A673 (cell line): ENCODE measurements around the gene ABCB9.

Experiments used
- CTCF ChIP-seq: fragments of 300-800, 200-600 bp; sonication (generic); conservative IDR thresholded peaks from 2 replicates; pipeline ENCODE4 v1.5.1; 2017; ENCODE audit warnings: low read depth, mild to moderate bottlenecking, antibody characterized with exemption, low read length, moderate library complexity, mixed read lengths
- EZH2 ChIP-seq: fragments of 200-600 bp; sonication (generic); IDR thresholded peaks from 2 replicates; pipeline ENCODE4 v1.6.1; 2017; ENCODE audit warnings: borderline replicate concordance, low read depth, mild to moderate bottlenecking, mixed read lengths, antibody characterized with exemption, low read length; ENCODE audit not compliant: poor library complexity, severe bottlenecking

GRCh38 chr12:122958198-122958888 is 7.9 kb downstream of the ABCB9 start:
- TF ChIP-seq CTCF (no peak), EZH2 (no peak)
